HepG2 (cell line): ENCODE measurements around the gene IFIT1. TPM values are rescaled to one million over a fixed set of nuclear protein-coding genes. Genes with fewer than 3 reads are reported as not detected.

Source experiments
- ATAC-seq: fragments of 200-7000 bp; cut with Tn5 transposase; 3 replicates; pipeline ENCODE4 v1.9.1; 2020; ENCODE audit warnings: mild to moderate bottlenecking, moderate library complexity
- BruUV-seq: library from RNA; stranded (reverse); fragments of 400-500 nt; replicated peaks from 2 replicates; lab custom pipeline; 2021; lab: Mats Ljungman, UMichigan
- CTCF ChIA-PET: fragments of 300-600 bp; formaldehyde crosslinking; extraction: SDS; loops from one replicate; lab custom pipeline; 2021; ENCODE audit warnings: low total read pairs, inconsistent platforms, low intra/inter-chr PET ratio; lab: Yijun Ruan, JAX
- POLR2A ChIA-PET: fragments of 350-600 bp; sonication (Branson Sonifier 250); formaldehyde crosslinking; loops from one replicate; lab custom pipeline; 2020; ENCODE audit warnings: antibody characterized with exemption, inconsistent platforms; lab: Yijun Ruan, JAX
- DNase-seq: peaks from one replicate; pipeline ENCODE4 v3.0.0-alpha.2; 2015; ENCODE audit warnings: low spot score
- FAIRE-seq: peaks from 3 replicates; lab custom pipeline; 2011; peaks lifted over from hg19 to GRCh38; lab: Jason Lieb, UNC
- H2AFZ ChIP-seq: one replicate; pipeline ENCODE4 v1.6.1; 2011; ENCODE audit warnings: low read length, inconsistent platforms
- H3K27ac ChIP-seq: fragments of 300-600 bp; 3 replicates; pipeline ENCODE4 v1.8.0; 2011; ENCODE audit warnings: mixed run types, mild to moderate bottlenecking, mixed read lengths, low read length, inconsistent platforms; ENCODE audit not compliant: insufficient read depth; ENCODE audit errors: extremely low read length
- H3K27me3 ChIP-seq, 2 experiments: fragments of 200-600 bp in 1 of 2; 2 replicates in 1 of 2; 3 replicates in 1 of 2; pipeline versions ENCODE4 v1.6.0 to v1.8.0; 2011; ENCODE audit warnings: low read length in 2 of 2, mild to moderate bottlenecking in 2 of 2, moderate library complexity in 2 of 2, inconsistent platforms in 1 of 2; ENCODE audit not compliant: insufficient read depth in 2 of 2, control insufficient read depth in 1 of 2
- H3K36me3 ChIP-seq, 2 experiments: fragments of 200-600 bp in 1 of 2; replicated peaks in 1 of 2; 2 replicates in 1 of 2; 3 replicates in 1 of 2; pipeline versions ENCODE4 v1.5.1 to v1.8.0; 2011; ENCODE audit warnings: low read length in 2 of 2, inconsistent platforms in 1 of 2; ENCODE audit not compliant: insufficient read depth in 2 of 2, control insufficient read depth in 1 of 2
- H3K4me1 ChIP-seq: 2 replicates; pipeline ENCODE4 v1.5.1; 2012; ENCODE audit warnings: low read length, inconsistent platforms; ENCODE audit not compliant: insufficient read depth
- H3K4me2 ChIP-seq: 2 replicates; pipeline ENCODE4 v1.6.0; 2011; ENCODE audit warnings: low read depth, low read length, inconsistent platforms
- H3K4me3 ChIP-seq, 3 experiments: fragments of 200-600 bp in 1 of 3; sonication (generic), shearing (Covaris generic) in 1 of 3; replicated peaks in 1 of 3; 2 replicates each; pipeline ENCODE4 v1.5.1; 2011 to 2016; ENCODE audit warnings: low read length in 3 of 3, inconsistent platforms in 2 of 3, low read depth in 2 of 3, mild to moderate bottlenecking in 2 of 3, control low read depth in 1 of 3, mixed read lengths in 1 of 3; ENCODE audit not compliant: insufficient read depth in 1 of 3
- H3K79me2 ChIP-seq: one replicate; pipeline ENCODE4 v1.6.1; 2011; ENCODE audit warnings: low read length, inconsistent platforms; ENCODE audit not compliant: insufficient read depth
- H3K9ac ChIP-seq: 2 replicates; pipeline ENCODE4 v1.6.0; 2011; ENCODE audit warnings: mild to moderate bottlenecking, low read depth, low read length, inconsistent platforms; ENCODE audit not compliant: insufficient read depth
- H3K9me3 ChIP-seq: 2 replicates; pipeline ENCODE4 v1.5.1; 2012; ENCODE audit warnings: mild to moderate bottlenecking, low read length
- H4K20me1 ChIP-seq: 2 replicates; pipeline ENCODE4 v1.6.0; 2011; ENCODE audit warnings: inconsistent platforms, mild to moderate bottlenecking, low read length, moderate library complexity; ENCODE audit not compliant: insufficient read depth
- CHCHD3 ChIP-seq: sonication (generic); formaldehyde crosslinking; IDR thresholded peaks from 2 replicates; pipeline ENCODE4 v1.8.0; 2022; ENCODE audit warnings: mild to moderate bottlenecking, missing genetic modification reagents, moderate library complexity
- FOXC1 ChIP-seq: sonication (generic); formaldehyde crosslinking; IDR thresholded peaks from 2 replicates; pipeline ENCODE4 v1.8.0; 2022; ENCODE audit warnings: mild to moderate bottlenecking, missing genetic modification reagents, borderline replicate concordance
- KDM6A ChIP-seq: IDR thresholded peaks from 2 replicates; pipeline ENCODE4 v1.6.1; 2016; ENCODE audit warnings: low read depth
- MAFK ChIP-seq, 2 experiments: IDR thresholded peaks in 1 of 2; conservative IDR thresholded peaks in 1 of 2; 2 replicates each; pipeline ENCODE4 v1.6.1; 2011; ENCODE audit warnings: improper control_type of control experiment in 2 of 2, low read length in 2 of 2
- MIXL1 ChIP-seq: IDR thresholded peaks from 2 replicates; pipeline ENCODE4 v1.6.1; 2016
- NBN ChIP-seq: fragments of 450-650 bp; conservative IDR thresholded peaks from 2 replicates; pipeline ENCODE4 v1.6.1; 2017
- PHF5A ChIP-seq: IDR thresholded peaks from one replicate; pipeline ENCODE4 v1.6.1; 2018; ENCODE audit warnings: low read depth, missing genetic modification reagents; ENCODE audit not compliant: unreplicated experiment
- WGBS: methylation state at CpG from one replicate; pipeline ENCODE4 v1.1.6; 2017; ENCODE audit warnings: low lambda C conversion rate; 5-methylcytosine and 5-hydroxymethylcytosine counted together
- in situ Hi-C: cut with HindIII; loops from 2 replicates; pipeline ENCODE4 v1.10.0; 2017; ENCODE audit warnings: low pct_unique_long_range_greater_than_20kb; ENCODE audit not compliant: extremely low pct_ligation_motif_present
- intact Hi-C: fragments of 100-400 bp; cut with micrococcal nuclease; formaldehyde crosslinking; loops from one replicate; pipeline ENCODE4 v1.10.0; 2022; ENCODE audit not compliant: unreplicated experiment
- polyA plus RNA-seq, 8 experiments: library from polyadenylated mRNA; depleted of rRNA in 3 of 8; stranded (reverse) in 7 of 8; unstranded in 1 of 8; fragments of >200 nt; fragmentation: Illumina TruSeq in 4 of 8; extraction: Trizol in 4 of 8; gene quantifications; 2 replicates each; pipeline versions ENCODE4 v1.2.1 to v1.2.3, GENCODE V29; 2011 to 2016; ENCODE audit warnings: low read depth in 4 of 8, missing spikeins in 1 of 8, mixed read lengths in 1 of 8; ENCODE audit not compliant: insufficient read depth in 1 of 8
- total RNA-seq, 5 experiments: library from RNA; depleted of rRNA; stranded (reverse); fragments of >200 nt; fragmentation: Illumina TruSeq; extraction: Trizol; gene quantifications; 2 replicates each; pipeline ENCODE4 v1.2.3, GENCODE V29; 2016; ENCODE audit warnings: low read depth in 1 of 5
- TF ChIP-seq, protein P1 (sequence below): sonication (generic); formaldehyde crosslinking; IDR thresholded peaks from 2 replicates; pipeline ENCODE4 v1.4.0; 2020; ENCODE audit warnings: mild to moderate bottlenecking, missing genetic modification reagents

IFIT1 gene
- total and polyA plus RNA-seq, 2 of the 13 experiments (the other 11 are each of a cell fraction or from before 2014, with no cell fraction given): 1.5 to 5.5 TPM

DNA sequence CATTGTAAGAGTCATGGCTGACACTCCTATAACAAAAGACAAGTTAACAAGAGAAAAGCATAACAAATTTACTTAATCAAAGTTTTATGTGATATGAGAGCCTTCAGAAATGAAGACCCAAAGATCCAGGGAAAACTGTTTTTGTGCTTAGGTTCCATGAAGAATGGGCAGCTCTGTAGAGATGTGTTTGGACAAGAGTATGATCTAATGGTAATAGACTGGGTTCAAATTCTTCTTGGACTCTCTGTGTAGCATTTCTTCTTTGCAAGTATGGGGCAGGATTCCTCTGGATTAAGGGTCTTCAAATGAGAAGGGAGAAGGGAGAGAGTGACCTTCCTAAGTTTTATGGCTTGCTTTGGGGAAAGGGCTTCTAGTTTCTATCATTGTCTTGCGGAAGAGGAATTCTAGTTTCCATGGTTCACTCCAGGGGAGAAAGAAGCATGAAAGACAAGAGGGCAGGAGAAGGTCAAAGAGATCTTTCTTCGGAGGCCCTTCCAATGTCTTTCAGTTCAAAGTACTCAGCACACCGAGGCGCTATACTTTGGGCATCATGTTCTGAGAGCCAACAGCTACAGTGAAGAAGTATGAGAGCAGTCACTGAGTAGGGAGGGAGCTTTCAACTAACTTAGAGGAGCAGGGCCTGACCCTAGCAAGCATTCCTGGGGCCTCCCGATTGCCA is 49.2 kb upstream of the IFIT1 start:
- ATAC-seq (no peak), DNase-seq (no peak), FAIRE-seq (no peak)
- Histone ChIP-seq H3K9ac (no peak overlapping the region), H4K20me1 (no peaks in the 10 kb centered on the region), H3K4me2 (no peak overlapping the region), H3K27ac (no peak overlapping the region), H3K36me3 (0 out of 5 replicates have a peak, but pooled peaks cover 0 to 3% of the 10 kb centered on the region in 2 experiments), H3K4me1 (peaks cover 27% of the 10 kb centered on the region), H3K79me2 (no peaks in the 10 kb centered on the region), H3K4me3 (no peak overlapping the region), H2AFZ (no peak overlapping the region), H3K27me3 (no peaks in the 10 kb centered on the region), H3K9me3 (no peaks in the 10 kb centered on the region)
- ChIA-PET CTCF (no interaction called here), POLR2A (interaction anchor here (1.1 kb wide), 1 partner anchor 15 kb away, joined by 7 read pairs; the partner anchor contains the start of gene IFIT3)
- WGBS: 83% methylated on average over 5 of the region's 5 CpGs
- TF ChIP-seq KDM6A (CRISPR knock-in tag) (no peak), MIXL1 (CRISPR knock-in tag) (no peak), NBN (no peak), PHF5A (CRISPR knock-in tag) (no peak), CHCHD3 (CRISPR knock-in tag) (no peak), MAFK (conservative IDR thresholded peaks at IDR 0.05 in 1 of 2, IDR thresholded peaks at IDR 0.05 in 1 of 2; ENCODE audit: low read length in 2 of 2) (no peak), FOXC1 (no peak)
- TF ChIP-seq, protein P1, sequence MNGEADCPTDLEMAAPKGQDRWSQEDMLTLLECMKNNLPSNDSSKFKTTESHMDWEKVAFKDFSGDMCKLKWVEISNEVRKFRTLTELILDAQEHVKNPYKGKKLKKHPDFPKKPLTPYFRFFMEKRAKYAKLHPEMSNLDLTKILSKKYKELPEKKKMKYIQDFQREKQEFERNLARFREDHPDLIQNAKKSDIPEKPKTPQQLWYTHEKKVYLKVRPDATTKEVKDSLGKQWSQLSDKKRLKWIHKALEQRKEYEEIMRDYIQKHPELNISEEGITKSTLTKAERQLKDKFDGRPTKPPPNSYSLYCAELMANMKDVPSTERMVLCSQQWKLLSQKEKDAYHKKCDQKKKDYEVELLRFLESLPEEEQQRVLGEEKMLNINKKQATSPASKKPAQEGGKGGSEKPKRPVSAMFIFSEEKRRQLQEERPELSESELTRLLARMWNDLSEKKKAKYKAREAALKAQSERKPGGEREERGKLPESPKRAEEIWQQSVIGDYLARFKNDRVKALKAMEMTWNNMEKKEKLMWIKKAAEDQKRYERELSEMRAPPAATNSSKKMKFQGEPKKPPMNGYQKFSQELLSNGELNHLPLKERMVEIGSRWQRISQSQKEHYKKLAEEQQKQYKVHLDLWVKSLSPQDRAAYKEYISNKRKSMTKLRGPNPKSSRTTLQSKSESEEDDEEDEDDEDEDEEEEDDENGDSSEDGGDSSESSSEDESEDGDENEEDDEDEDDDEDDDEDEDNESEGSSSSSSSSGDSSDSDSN (CRISPR knock-in tag): no peak
- no TSS peak for BruUV-seq
- intact Hi-C loops (no loop called here), in situ Hi-C loops (no loop called here)
